GM12891 (cell line): ENCODE measurements around the gene GMCL1.

Experiments used
- PAX5 ChIP-seq: IDR thresholded peaks from 2 replicates; pipeline ENCODE4 v1.6.1; 2011; ENCODE audit warnings: low read length, moderate library complexity, mild to moderate bottlenecking; ENCODE audit not compliant: insufficient read depth, severe bottlenecking
- POLR2A ChIP-seq: IDR thresholded peaks from 2 replicates; pipeline ENCODE4 v1.6.1; 2011; ENCODE audit warnings: low read depth, low read length, control low read depth
- POLR2AphosphoS5 ChIP-seq: IDR thresholded peaks from 2 replicates; pipeline ENCODE4 v1.6.1; 2011; ENCODE audit warnings: low read depth, low read length, control low read depth
- POU2F2 ChIP-seq: IDR thresholded peaks from 2 replicates; pipeline ENCODE4 v1.6.1; 2011; ENCODE audit warnings: low read depth, mild to moderate bottlenecking, control low read depth, low read length, moderate library complexity
- SPI1 ChIP-seq: IDR thresholded peaks from 2 replicates; pipeline ENCODE4 v1.6.1; 2011; ENCODE audit warnings: low read depth, low read length, control low read depth
- TAF1 ChIP-seq: IDR thresholded peaks from 2 replicates; pipeline ENCODE4 v1.6.1; 2011; ENCODE audit warnings: low read depth, low read length, control low read depth

DNA sequence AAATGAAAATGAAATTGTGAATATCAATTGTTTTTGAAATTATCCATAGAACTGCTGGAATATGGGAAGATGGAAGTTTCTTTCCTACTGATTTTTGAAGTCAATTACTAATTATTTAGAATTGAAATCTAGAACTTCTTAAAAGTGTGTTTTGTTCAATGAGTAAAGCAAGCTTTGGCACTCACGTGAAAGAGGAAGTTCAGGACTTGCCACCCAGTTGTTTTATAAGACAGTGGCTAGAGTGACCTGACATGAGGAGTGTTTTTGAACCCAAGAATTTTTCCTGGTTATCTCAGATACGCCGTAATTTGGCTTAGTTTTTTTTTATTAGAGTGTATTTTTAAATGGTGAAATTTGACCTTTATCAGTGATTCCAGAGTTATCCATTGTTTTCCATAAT is 88.9 kb downstream of the GMCL1 start:
- TF ChIP-seq TAF1 (no peak), POLR2A (no peak), POLR2AphosphoS5 (no peak), POU2F2 (no peak), SPI1 (0 out of 2 replicates have a peak, but pooled peaks have one; percentile 24), PAX5 (no peak)
